SK-N-SH (cell line): ENCODE measurements around the gene AQP3. TPM values are rescaled to one million over a fixed set of nuclear protein-coding genes. Genes with fewer than 3 reads are reported as not detected.

Source experiments
- CTCF ChIA-PET: fragments of 300-600, 350-600 bp; formaldehyde crosslinking; extraction: SDS; loops from one replicate; lab custom pipeline; 2021; lab: Yijun Ruan, JAX
- POLR2A ChIA-PET: fragments of 350-600 bp; sonication (Branson Sonifier 250); formaldehyde crosslinking; extraction: SDS; loops from one replicate; lab custom pipeline; 2020; ENCODE audit warnings: antibody characterized with exemption, inconsistent platforms; lab: Yijun Ruan, JAX
- DNase-seq: peaks from one replicate; pipeline ENCODE4 v3.0.0; 2012
- H2AFZ ChIP-seq: fragments of 200-600 bp; sonication (generic); 2 replicates; pipeline ENCODE4 v1.8.1; 2016; ENCODE audit warnings: antibody characterized with exemption, mild to moderate bottlenecking, low read depth
- H3F3A ChIP-seq: fragments of 200-600 bp; sonication (generic); replicated peaks from 2 replicates; pipeline ENCODE3; 2016; ENCODE audit warnings: antibody characterized with exemption, mild to moderate bottlenecking; ENCODE audit not compliant: insufficient read depth
- H3K27ac ChIP-seq, 2 experiments: fragments of 200-500 bp in 1 of 2; fragments of 200-600 bp in 1 of 2; sonication (Bioruptor generic) in 1 of 2; sonication (generic), shearing (Covaris generic) in 1 of 2; 2 replicates each; pipeline versions ENCODE4 v1.5.1 to v1.6.1; 2014 to 2016; ENCODE audit warnings: low read depth in 2 of 2, inconsistent platforms in 1 of 2, low read length in 1 of 2, mild to moderate bottlenecking in 1 of 2, mixed read lengths in 1 of 2
- H3K27me3 ChIP-seq: fragments of 200-600 bp; sonication (generic), shearing (Covaris generic); 2 replicates; pipeline ENCODE4 v1.6.1; 2016; ENCODE audit warnings: mixed run types; ENCODE audit not compliant: insufficient read depth
- H3K36me3 ChIP-seq, 2 experiments: fragments of 200-500 bp in 1 of 2; fragments of 200-600 bp in 1 of 2; sonication (Bioruptor generic) in 1 of 2; sonication (generic) in 1 of 2; replicated peaks in 1 of 2; 2 replicates each; pipeline versions ENCODE3 to v1.5.1; 2014 to 2016; ENCODE audit warnings: low read length in 1 of 2, mild to moderate bottlenecking in 1 of 2; ENCODE audit not compliant: insufficient read depth in 2 of 2, control insufficient read depth in 1 of 2
- H3K4me1 ChIP-seq, 2 experiments: fragments of 200-500 bp in 1 of 2; fragments of 200-600 bp in 1 of 2; sonication (Bioruptor generic) in 1 of 2; sonication (generic), shearing (Covaris generic) in 1 of 2; 2 replicates each; pipeline versions ENCODE4 v1.5.1 to v1.6.1; 2014 to 2016; ENCODE audit warnings: low read depth in 1 of 2, low read length in 1 of 2, mixed run types in 1 of 2; ENCODE audit not compliant: insufficient read depth in 2 of 2, control insufficient read depth in 1 of 2
- H3K4me2 ChIP-seq: fragments of 200-600 bp; sonication (generic), shearing (Covaris generic); 2 replicates; pipeline ENCODE4 v1.6.1; 2017; ENCODE audit warnings: mixed run types
- H3K4me3 ChIP-seq, 2 experiments: fragments of 200-500 bp in 1 of 2; fragments of 200-600 bp in 1 of 2; sonication (Bioruptor generic) in 1 of 2; sonication (generic), shearing (Covaris generic) in 1 of 2; 2 replicates each; pipeline versions ENCODE4 v1.5.1 to v1.8.1; 2014 to 2016; ENCODE audit warnings: low read depth in 2 of 2, inconsistent platforms in 1 of 2, low read length in 1 of 2, mild to moderate bottlenecking in 1 of 2, mixed read lengths in 1 of 2, moderate library complexity in 1 of 2
- H3K79me2 ChIP-seq: fragments of 200-600 bp; sonication (generic); 2 replicates; pipeline ENCODE4 v1.8.1; 2017; ENCODE audit warnings: mild to moderate bottlenecking; ENCODE audit not compliant: insufficient read depth
- H3K9ac ChIP-seq: fragments of 200-600 bp; sonication (generic); 2 replicates; pipeline ENCODE4 v1.6.1; 2017; ENCODE audit warnings: mixed run types
- H3K9me2 ChIP-seq: fragments of 200-600 bp; sonication (generic); 2 replicates; pipeline ENCODE4 v1.6.1; 2017; ENCODE audit warnings: mixed run types
- H3K9me3 ChIP-seq: fragments of 200-600 bp; sonication (generic); 2 replicates; pipeline ENCODE4 v1.6.1; 2017; ENCODE audit warnings: mixed run types, mild to moderate bottlenecking, moderate library complexity
- H4K20me1 ChIP-seq: fragments of 200-600 bp; sonication (generic); 2 replicates; pipeline ENCODE4 v1.6.1; 2017; ENCODE audit warnings: mild to moderate bottlenecking, mixed run types; ENCODE audit not compliant: insufficient read depth
- CHD2 ChIP-seq: fragments of 150-350 bp; IDR thresholded peaks from 2 replicates; pipeline ENCODE4 v1.6.1; 2018; ENCODE audit warnings: low read length; ENCODE audit not compliant: partially characterized antibody
- FOSL2 ChIP-seq: IDR thresholded peaks from 2 replicates; pipeline ENCODE4 v1.4.0; 2012; ENCODE audit warnings: low read depth, mild to moderate bottlenecking, moderate library complexity, borderline replicate concordance
- FOXM1 ChIP-seq: IDR thresholded peaks from 2 replicates; pipeline ENCODE4 v1.4.0; 2012; ENCODE audit warnings: low read depth, mild to moderate bottlenecking
- GABPA ChIP-seq: IDR thresholded peaks from 2 replicates; pipeline ENCODE4 v1.4.0; 2012; ENCODE audit warnings: low read depth, mild to moderate bottlenecking
- MEF2A ChIP-seq: IDR thresholded peaks from 2 replicates; pipeline ENCODE4 v1.4.0; 2012; ENCODE audit warnings: low read depth, borderline replicate concordance
- MXI1 ChIP-seq: IDR thresholded peaks from 2 replicates; pipeline ENCODE4 v1.6.1; 2012; ENCODE audit warnings: mild to moderate bottlenecking, low read depth, low read length, improper control_type of control experiment
- NRF1 ChIP-seq: IDR thresholded peaks from 2 replicates; pipeline ENCODE4 v1.6.1; 2012; ENCODE audit warnings: low read depth, mild to moderate bottlenecking, low read length
- RCOR1 ChIP-seq: fragments of 150-350 bp; IDR thresholded peaks from 2 replicates; pipeline ENCODE4 v1.6.1; 2017; ENCODE audit warnings: antibody characterized with exemption, low read length
- RFX5 ChIP-seq: IDR thresholded peaks from 2 replicates; pipeline ENCODE4 v1.6.1; 2012; ENCODE audit warnings: mild to moderate bottlenecking, improper control_type of control experiment, low read length
- SMC3 ChIP-seq: IDR thresholded peaks from 2 replicates; pipeline ENCODE4 v1.6.1; 2012; ENCODE audit warnings: low read depth, low read length, improper control_type of control experiment
- TCF12 ChIP-seq: IDR thresholded peaks from 2 replicates; pipeline ENCODE4 v1.4.0; 2012
- TEAD4 ChIP-seq: IDR thresholded peaks from 2 replicates; pipeline ENCODE4 v1.4.0; 2012; ENCODE audit warnings: mild to moderate bottlenecking, borderline replicate concordance; ENCODE audit not compliant: insufficient read depth
- YY1 ChIP-seq: IDR thresholded peaks from 2 replicates; pipeline ENCODE4 v1.4.0; 2012; ENCODE audit warnings: low read depth, mild to moderate bottlenecking
- WGBS: methylation state at CpG from one replicate; pipeline ENCODE4 v1.1.6; 2017; ENCODE audit warnings: low lambda C conversion rate; 5-methylcytosine and 5-hydroxymethylcytosine counted together
- polyA plus RNA-seq, 3 experiments: library from polyadenylated mRNA; depleted of rRNA; stranded (reverse); fragments of >200 nt; gene quantifications; 2 replicates each; pipeline ENCODE4 v1.2.3, GENCODE V29; 2012
- TF ChIP-seq, protein P1 (sequence below): IDR thresholded peaks from 2 replicates; pipeline ENCODE4 v1.4.0; 2012; ENCODE audit warnings: low read depth
- TF ChIP-seq, protein P2 (sequence below): fragments of 150-350 bp; IDR thresholded peaks from 2 replicates; pipeline ENCODE4 v1.6.1; 2017; ENCODE audit warnings: antibody characterized with exemption, low read length, low read depth, borderline replicate concordance
- TF ChIP-seq, protein P3 (sequence below): IDR thresholded peaks from 2 replicates; pipeline ENCODE4; 2012
- TF ChIP-seq, protein P4 (sequence below): IDR thresholded peaks from 2 replicates; pipeline ENCODE4 v1.6.1; 2012; ENCODE audit warnings: mild to moderate bottlenecking, low read depth, low read length, moderate library complexity
- TF ChIP-seq, protein P5 (sequence below): IDR thresholded peaks from 2 replicates; pipeline ENCODE4 v1.4.0; 2012; ENCODE audit warnings: low read depth, borderline replicate concordance

The AQP3 gene
- polyA plus RNA-seq, 1 of the 3 experiments (the other 2 are of a cell fraction), result 0.64 TPM

DNA sequence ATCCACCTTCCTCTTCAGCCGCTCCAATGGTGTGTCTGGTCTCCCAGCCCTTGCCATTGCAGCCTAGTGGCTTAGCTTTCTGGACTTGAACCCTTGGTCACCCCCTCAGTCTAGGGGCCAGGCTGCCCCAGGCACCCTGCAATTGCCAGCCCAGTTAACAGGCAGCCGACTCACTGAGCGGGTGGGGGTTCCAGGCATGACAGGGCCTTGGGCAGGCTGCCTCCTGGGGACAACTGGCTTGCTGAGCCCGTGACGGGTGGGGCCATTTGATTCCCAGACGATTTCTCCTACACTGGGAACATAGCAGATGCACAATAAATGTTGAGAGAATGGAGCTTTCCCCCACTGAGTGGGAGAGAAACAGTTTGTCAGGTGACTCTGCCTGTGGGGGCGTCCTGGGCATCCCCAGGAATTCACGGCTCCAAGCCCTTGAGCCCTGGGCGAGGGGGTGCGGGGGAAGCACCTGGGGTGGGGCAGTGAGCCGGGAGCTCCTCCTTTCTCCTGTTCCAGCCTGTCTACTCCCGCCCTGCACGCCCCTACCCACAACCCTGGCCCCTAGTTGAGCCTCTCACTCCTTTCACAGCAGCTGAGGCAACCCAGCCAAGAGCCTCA is 32.4 kb downstream of the AQP3 start:
- Histone ChIP-seq H3K27me3 (no peaks in the 10 kb centered on the region), H3K4me2 (no peak overlapping the region), H3K4me3 (no peak overlapping the region), H3K9me2 (no peaks in the 10 kb centered on the region), H2AFZ (no peak overlapping the region), H3K9me3 (no peaks in the 10 kb centered on the region), H3K9ac (no peak overlapping the region), H4K20me1 (no peaks in the 10 kb centered on the region), H3K4me1 (no peaks in the 10 kb centered on the region), H3K36me3 (no peaks in the 10 kb centered on the region), H3K79me2 (no peaks in the 10 kb centered on the region), H3F3A (no peaks in the 10 kb centered on the region), H3K27ac (no peak overlapping the region)
- TF ChIP-seq CHD2, result no peak
- no peak for TF ChIP-seq TEAD4
- no peak for TF ChIP-seq YY1
- TF ChIP-seq, protein P1, sequence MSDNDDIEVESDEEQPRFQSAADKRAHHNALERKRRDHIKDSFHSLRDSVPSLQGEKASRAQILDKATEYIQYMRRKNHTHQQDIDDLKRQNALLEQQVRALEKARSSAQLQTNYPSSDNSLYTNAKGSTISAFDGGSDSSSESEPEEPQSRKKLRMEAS, result no peak
- no peak for TF ChIP-seq FOSL2
- no peak for TF ChIP-seq RFX5
- TF ChIP-seq SMC3, result no peak
- TF ChIP-seq RCOR1, result no peak
- TF ChIP-seq NRF1, result no peak
- TF ChIP-seq TCF12, result no peak
- TF ChIP-seq, protein P2, sequence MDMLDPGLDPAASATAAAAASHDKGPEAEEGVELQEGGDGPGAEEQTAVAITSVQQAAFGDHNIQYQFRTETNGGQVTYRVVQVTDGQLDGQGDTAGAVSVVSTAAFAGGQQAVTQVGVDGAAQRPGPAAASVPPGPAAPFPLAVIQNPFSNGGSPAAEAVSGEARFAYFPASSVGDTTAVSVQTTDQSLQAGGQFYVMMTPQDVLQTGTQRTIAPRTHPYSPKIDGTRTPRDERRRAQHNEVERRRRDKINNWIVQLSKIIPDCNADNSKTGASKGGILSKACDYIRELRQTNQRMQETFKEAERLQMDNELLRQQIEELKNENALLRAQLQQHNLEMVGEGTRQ, result no peak
- TF ChIP-seq, protein P3, sequence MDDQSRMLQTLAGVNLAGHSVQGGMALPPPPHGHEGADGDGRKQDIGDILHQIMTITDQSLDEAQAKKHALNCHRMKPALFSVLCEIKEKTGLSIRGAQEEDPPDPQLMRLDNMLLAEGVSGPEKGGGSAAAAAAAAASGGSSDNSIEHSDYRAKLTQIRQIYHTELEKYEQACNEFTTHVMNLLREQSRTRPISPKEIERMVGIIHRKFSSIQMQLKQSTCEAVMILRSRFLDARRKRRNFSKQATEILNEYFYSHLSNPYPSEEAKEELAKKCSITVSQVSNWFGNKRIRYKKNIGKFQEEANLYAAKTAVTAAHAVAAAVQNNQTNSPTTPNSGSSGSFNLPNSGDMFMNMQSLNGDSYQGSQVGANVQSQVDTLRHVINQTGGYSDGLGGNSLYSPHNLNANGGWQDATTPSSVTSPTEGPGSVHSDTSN, result no peak
- TF ChIP-seq GABPA, result no peak
- TF ChIP-seq, protein P4, sequence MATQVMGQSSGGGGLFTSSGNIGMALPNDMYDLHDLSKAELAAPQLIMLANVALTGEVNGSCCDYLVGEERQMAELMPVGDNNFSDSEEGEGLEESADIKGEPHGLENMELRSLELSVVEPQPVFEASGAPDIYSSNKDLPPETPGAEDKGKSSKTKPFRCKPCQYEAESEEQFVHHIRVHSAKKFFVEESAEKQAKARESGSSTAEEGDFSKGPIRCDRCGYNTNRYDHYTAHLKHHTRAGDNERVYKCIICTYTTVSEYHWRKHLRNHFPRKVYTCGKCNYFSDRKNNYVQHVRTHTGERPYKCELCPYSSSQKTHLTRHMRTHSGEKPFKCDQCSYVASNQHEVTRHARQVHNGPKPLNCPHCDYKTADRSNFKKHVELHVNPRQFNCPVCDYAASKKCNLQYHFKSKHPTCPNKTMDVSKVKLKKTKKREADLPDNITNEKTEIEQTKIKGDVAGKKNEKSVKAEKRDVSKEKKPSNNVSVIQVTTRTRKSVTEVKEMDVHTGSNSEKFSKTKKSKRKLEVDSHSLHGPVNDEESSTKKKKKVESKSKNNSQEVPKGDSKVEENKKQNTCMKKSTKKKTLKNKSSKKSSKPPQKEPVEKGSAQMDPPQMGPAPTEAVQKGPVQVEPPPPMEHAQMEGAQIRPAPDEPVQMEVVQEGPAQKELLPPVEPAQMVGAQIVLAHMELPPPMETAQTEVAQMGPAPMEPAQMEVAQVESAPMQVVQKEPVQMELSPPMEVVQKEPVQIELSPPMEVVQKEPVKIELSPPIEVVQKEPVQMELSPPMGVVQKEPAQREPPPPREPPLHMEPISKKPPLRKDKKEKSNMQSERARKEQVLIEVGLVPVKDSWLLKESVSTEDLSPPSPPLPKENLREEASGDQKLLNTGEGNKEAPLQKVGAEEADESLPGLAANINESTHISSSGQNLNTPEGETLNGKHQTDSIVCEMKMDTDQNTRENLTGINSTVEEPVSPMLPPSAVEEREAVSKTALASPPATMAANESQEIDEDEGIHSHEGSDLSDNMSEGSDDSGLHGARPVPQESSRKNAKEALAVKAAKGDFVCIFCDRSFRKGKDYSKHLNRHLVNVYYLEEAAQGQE, result no peak
- TF ChIP-seq, protein P5, sequence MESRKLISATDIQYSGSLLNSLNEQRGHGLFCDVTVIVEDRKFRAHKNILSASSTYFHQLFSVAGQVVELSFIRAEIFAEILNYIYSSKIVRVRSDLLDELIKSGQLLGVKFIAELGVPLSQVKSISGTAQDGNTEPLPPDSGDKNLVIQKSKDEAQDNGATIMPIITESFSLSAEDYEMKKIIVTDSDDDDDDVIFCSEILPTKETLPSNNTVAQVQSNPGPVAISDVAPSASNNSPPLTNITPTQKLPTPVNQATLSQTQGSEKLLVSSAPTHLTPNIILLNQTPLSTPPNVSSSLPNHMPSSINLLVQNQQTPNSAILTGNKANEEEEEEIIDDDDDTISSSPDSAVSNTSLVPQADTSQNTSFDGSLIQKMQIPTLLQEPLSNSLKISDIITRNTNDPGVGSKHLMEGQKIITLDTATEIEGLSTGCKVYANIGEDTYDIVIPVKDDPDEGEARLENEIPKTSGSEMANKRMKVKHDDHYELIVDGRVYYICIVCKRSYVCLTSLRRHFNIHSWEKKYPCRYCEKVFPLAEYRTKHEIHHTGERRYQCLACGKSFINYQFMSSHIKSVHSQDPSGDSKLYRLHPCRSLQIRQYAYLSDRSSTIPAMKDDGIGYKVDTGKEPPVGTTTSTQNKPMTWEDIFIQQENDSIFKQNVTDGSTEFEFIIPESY, result no peak
- no peak for TF ChIP-seq FOXM1
- TF ChIP-seq MXI1, result no peak
- no peak for TF ChIP-seq MEF2A
- WGBS, result 63% methylated on average over 10 of the region's 13 CpGs
- ChIA-PET CTCF (interaction anchor here (1.0 to 7.7 kb wide), 17 partner anchors 10 to 131 kb away, joined by 3 to 52 read pairs (median 6); no protein-coding TSS in a partner anchor), POLR2A (no interaction called here)
- no peak for DNase-seq
